PFSK-1 (cell line): Measurements from ENCODE around the gene ATXN1.

Experiments used
- FOXP2 ChIP-seq: optimal IDR thresholded peaks from 2 replicates; pipeline ENCODE3; 2011; ENCODE audit warnings: borderline replicate concordance, control low read depth, inconsistent platforms; ENCODE audit not compliant: insufficient read depth; ENCODE audit errors: extremely low read length, extremely low read depth
- POLR2AphosphoS5 ChIP-seq: IDR thresholded peaks from 2 replicates; pipeline ENCODE4 v1.6.1; 2012; ENCODE audit warnings: low read depth, mild to moderate bottlenecking, control low read depth, low read length, moderate library complexity
- SIN3A ChIP-seq: IDR thresholded peaks from 2 replicates; pipeline ENCODE4 v1.6.1; 2012; ENCODE audit warnings: mild to moderate bottlenecking, low read length, moderate library complexity, borderline replicate concordance; ENCODE audit not compliant: insufficient read depth
- TAF1 ChIP-seq: IDR thresholded peaks from 2 replicates; pipeline ENCODE4 v1.6.1; 2012; ENCODE audit warnings: low read length, control low read depth, borderline replicate concordance; ENCODE audit not compliant: insufficient read depth
- TF ChIP-seq, protein P1 (sequence below), 2 experiments: IDR thresholded peaks; 2 replicates each; pipeline versions ENCODE4 v1.6.1 to v1.8.0; 2011 to 2012; ENCODE audit warnings: low read depth in 2 of 2, low read length in 2 of 2, control low read depth in 1 of 2, inconsistent platforms in 1 of 2, mild to moderate bottlenecking in 1 of 2, moderate library complexity in 1 of 2; ENCODE audit not compliant: insufficient read depth in 1 of 2

The ATXN1 gene

GRCh38 chr6:16498237-16498636, 263.0 kb downstream of the ATXN1 start:
- TF ChIP-seq TAF1 (no peak), POLR2AphosphoS5 (no peak; the same call in 1 of the 2 replicates), SIN3A (no peak), FOXP2 (no peak)
- TF ChIP-seq, protein P1, sequence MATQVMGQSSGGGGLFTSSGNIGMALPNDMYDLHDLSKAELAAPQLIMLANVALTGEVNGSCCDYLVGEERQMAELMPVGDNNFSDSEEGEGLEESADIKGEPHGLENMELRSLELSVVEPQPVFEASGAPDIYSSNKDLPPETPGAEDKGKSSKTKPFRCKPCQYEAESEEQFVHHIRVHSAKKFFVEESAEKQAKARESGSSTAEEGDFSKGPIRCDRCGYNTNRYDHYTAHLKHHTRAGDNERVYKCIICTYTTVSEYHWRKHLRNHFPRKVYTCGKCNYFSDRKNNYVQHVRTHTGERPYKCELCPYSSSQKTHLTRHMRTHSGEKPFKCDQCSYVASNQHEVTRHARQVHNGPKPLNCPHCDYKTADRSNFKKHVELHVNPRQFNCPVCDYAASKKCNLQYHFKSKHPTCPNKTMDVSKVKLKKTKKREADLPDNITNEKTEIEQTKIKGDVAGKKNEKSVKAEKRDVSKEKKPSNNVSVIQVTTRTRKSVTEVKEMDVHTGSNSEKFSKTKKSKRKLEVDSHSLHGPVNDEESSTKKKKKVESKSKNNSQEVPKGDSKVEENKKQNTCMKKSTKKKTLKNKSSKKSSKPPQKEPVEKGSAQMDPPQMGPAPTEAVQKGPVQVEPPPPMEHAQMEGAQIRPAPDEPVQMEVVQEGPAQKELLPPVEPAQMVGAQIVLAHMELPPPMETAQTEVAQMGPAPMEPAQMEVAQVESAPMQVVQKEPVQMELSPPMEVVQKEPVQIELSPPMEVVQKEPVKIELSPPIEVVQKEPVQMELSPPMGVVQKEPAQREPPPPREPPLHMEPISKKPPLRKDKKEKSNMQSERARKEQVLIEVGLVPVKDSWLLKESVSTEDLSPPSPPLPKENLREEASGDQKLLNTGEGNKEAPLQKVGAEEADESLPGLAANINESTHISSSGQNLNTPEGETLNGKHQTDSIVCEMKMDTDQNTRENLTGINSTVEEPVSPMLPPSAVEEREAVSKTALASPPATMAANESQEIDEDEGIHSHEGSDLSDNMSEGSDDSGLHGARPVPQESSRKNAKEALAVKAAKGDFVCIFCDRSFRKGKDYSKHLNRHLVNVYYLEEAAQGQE (IDR thresholded peaks at IDR 0.05; ENCODE audit: insufficient read depth in 1 of 2, low read depth in 2 of 2, low read length in 2 of 2), result no peak

- TF ChIP-seq, protein P1 (IDR thresholded peaks at IDR 0.05; ENCODE audit: insufficient read depth in 1 of 2, low read depth in 2 of 2, low read length in 2 of 2), result no peak
- no peak for TF ChIP-seq FOXP2
- TF ChIP-seq SIN3A, result no peak
- TF ChIP-seq POLR2AphosphoS5, result no peak
- no peak for TF ChIP-seq TAF1
Observed at GRCh38 chr6:16496991-16497801, 264.1 kb downstream of the ATXN1 start.

GRCh38 chr6:16496210-16496609, 265.1 kb downstream of the ATXN1 start:
- no peak for TF ChIP-seq TAF1
- TF ChIP-seq SIN3A, result no peak
- TF ChIP-seq, protein P1 (IDR thresholded peaks at IDR 0.05; ENCODE audit: insufficient read depth in 1 of 2, low read depth in 2 of 2, low read length in 2 of 2), result no peak
- TF ChIP-seq POLR2AphosphoS5, result no peak
- no peak for TF ChIP-seq FOXP2

DNA sequence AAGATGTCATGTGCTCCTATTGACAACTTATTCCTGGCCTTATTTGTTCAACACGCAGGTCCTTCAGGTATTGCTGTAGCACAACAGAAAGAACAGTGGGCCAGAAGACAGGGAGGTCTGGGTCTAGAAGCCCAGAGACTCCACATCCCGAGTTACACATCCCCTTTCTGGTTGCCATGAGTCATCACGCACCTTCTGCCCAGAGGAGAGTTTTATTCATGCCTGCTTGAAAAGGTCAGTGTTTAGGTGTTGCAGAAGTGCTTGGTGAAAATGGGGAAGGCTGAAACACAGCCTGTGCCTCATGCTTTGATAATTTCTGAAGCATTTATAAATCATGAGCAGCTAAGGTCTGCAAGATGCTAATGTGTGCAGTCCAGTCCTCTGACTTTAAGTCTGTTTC, 266.5 kb downstream of the ATXN1 start:
- TF ChIP-seq SIN3A (no peak), FOXP2 (no peak), POLR2AphosphoS5 (no peak), TAF1 (no peak)
- TF ChIP-seq, protein P1 (IDR thresholded peaks at IDR 0.05; ENCODE audit: insufficient read depth in 1 of 2, low read depth in 2 of 2, low read length in 2 of 2), result no peak
